ENCODE results near the gene CDK11A.
"Not testable (repeated sequence)": the region's sequence is repeated elsewhere in the genome, so short reads cannot be mapped to it uniquely, and the experiment has no call there.

CDK11A gene

GRCh38 chr1:1705623-1706022 lies 18.5 kb downstream of the CDK11A start:
- not testable (repeated sequence) for H3K4me3 ChIP-seq (ENCODE audit: low read depth in 1 of 2, low read length in 2 of 2); H3K9me3 ChIP-seq (ENCODE audit: control insufficient read depth in 1 of 2, low read length in 2 of 2); H3K27ac ChIP-seq (ENCODE audit: low read length)

GRCh38 chr1:1704284-1704957 lies 19.7 kb downstream of the CDK11A start:
- H3K36me3 ChIP-seq (ENCODE audit: control insufficient read depth in 1 of 2, insufficient read depth in 2 of 2, low read length in 2 of 2), result peaks cover 0 to 17% of the 10 kb centered on the region in 2 donors
- not testable (repeated sequence) for H3K27ac ChIP-seq (ENCODE audit: low read length); H3K4me3 ChIP-seq (ENCODE audit: low read depth in 1 of 2, low read length in 2 of 2); H3K9me3 ChIP-seq (ENCODE audit: control insufficient read depth in 1 of 2, low read length in 2 of 2); H3K27me3 ChIP-seq (ENCODE audit: low read depth, low read length); H3K4me1 ChIP-seq (ENCODE audit: control insufficient read depth in 1 of 2, insufficient read depth in 2 of 2, low read length in 2 of 2)

More at GRCh38 chr1:1705623-1706022, 18.5 kb downstream of the CDK11A start:
- not testable (repeated sequence) for H3K4me1 ChIP-seq (ENCODE audit: control insufficient read depth in 1 of 2, insufficient read depth in 2 of 2, low read length in 2 of 2); H3K27me3 ChIP-seq (ENCODE audit: low read depth, low read length)
- H3K36me3 ChIP-seq (ENCODE audit: control insufficient read depth in 1 of 2, insufficient read depth in 2 of 2, low read length in 2 of 2), result peaks cover 0 to 17% of the 10 kb centered on the region in 2 donors

- peaks cover 0 to 17% of the 10 kb centered on the region in 2 donors for H3K36me3 ChIP-seq (ENCODE audit: control insufficient read depth in 1 of 2, insufficient read depth in 2 of 2, low read length in 2 of 2)
- no peak overlapping the region for H3K27ac ChIP-seq (ENCODE audit: low read length)
- H3K4me3 ChIP-seq (ENCODE audit: low read depth in 1 of 2, low read length in 2 of 2), result no peak overlapping the region
- no peaks in the 10 kb centered on the region for H3K4me1 ChIP-seq (ENCODE audit: control insufficient read depth in 1 of 2, insufficient read depth in 2 of 2, low read length in 2 of 2)
- H3K9me3 ChIP-seq (ENCODE audit: control insufficient read depth in 1 of 2, low read length in 2 of 2), result no peaks in the 10 kb centered on the region
- H3K27me3 ChIP-seq (ENCODE audit: low read depth, low read length), result no peaks in the 10 kb centered on the region
These were observed 20.4 kb downstream of the CDK11A start for GRCh38 chr1:1703796-1704195.

- not testable (repeated sequence) for H3K27ac ChIP-seq (ENCODE audit: low read length); H3K9me3 ChIP-seq (ENCODE audit: control insufficient read depth in 1 of 2, low read length in 2 of 2); H3K4me1 ChIP-seq (ENCODE audit: control insufficient read depth in 1 of 2, insufficient read depth in 2 of 2, low read length in 2 of 2); H3K4me3 ChIP-seq (ENCODE audit: low read depth in 1 of 2, low read length in 2 of 2); H3K27me3 ChIP-seq (ENCODE audit: low read depth, low read length)
- peaks cover 0 to 17% of the 10 kb centered on the region in 2 donors for H3K36me3 ChIP-seq (ENCODE audit: control insufficient read depth in 1 of 2, insufficient read depth in 2 of 2, low read length in 2 of 2)
These were observed 21.7 kb downstream of the CDK11A start for GRCh38 chr1:1702506-1702905.

- H3K9me3 ChIP-seq (ENCODE audit: control insufficient read depth in 1 of 2, low read length in 2 of 2); H3K4me1 ChIP-seq (ENCODE audit: control insufficient read depth in 1 of 2, insufficient read depth in 2 of 2, low read length in 2 of 2); H3K4me3 ChIP-seq (ENCODE audit: low read depth in 1 of 2, low read length in 2 of 2); H3K27me3 ChIP-seq (ENCODE audit: low read depth, low read length); H3K27ac ChIP-seq (ENCODE audit: low read length): not testable (repeated sequence)
- H3K36me3 ChIP-seq (ENCODE audit: control insufficient read depth in 1 of 2, insufficient read depth in 2 of 2, low read length in 2 of 2), result peaks cover 0 to 10% of the 10 kb centered on the region in 2 donors
These were observed 23.6 kb downstream of the CDK11A start for GRCh38 chr1:1700557-1700956.

GRCh38 chr1:1700067-1700466 lies 24.1 kb downstream of the CDK11A start:
- not testable (repeated sequence) for H3K4me3 ChIP-seq (ENCODE audit: low read depth in 1 of 2, low read length in 2 of 2); H3K9me3 ChIP-seq (ENCODE audit: control insufficient read depth in 1 of 2, low read length in 2 of 2); H3K4me1 ChIP-seq (ENCODE audit: control insufficient read depth in 1 of 2, insufficient read depth in 2 of 2, low read length in 2 of 2); H3K27ac ChIP-seq (ENCODE audit: low read length); H3K27me3 ChIP-seq (ENCODE audit: low read depth, low read length)
- H3K36me3 ChIP-seq (ENCODE audit: control insufficient read depth in 1 of 2, insufficient read depth in 2 of 2, low read length in 2 of 2), result peaks cover 0 to 10% of the 10 kb centered on the region in 2 donors

- not testable (repeated sequence) for H3K4me1 ChIP-seq (ENCODE audit: control insufficient read depth in 1 of 2, insufficient read depth in 2 of 2, low read length in 2 of 2); H3K27me3 ChIP-seq (ENCODE audit: low read depth, low read length); H3K4me3 ChIP-seq (ENCODE audit: low read depth in 1 of 2, low read length in 2 of 2); H3K9me3 ChIP-seq (ENCODE audit: control insufficient read depth in 1 of 2, low read length in 2 of 2); H3K36me3 ChIP-seq (ENCODE audit: control insufficient read depth in 1 of 2, insufficient read depth in 2 of 2, low read length in 2 of 2); H3K27ac ChIP-seq (ENCODE audit: low read length)
These were observed 25.1 kb downstream of the CDK11A start for GRCh38 chr1:1699061-1699460.

GRCh38 chr1:1697358-1698183 lies 26.6 kb downstream of the CDK11A start:
- not testable (repeated sequence) for H3K27me3 ChIP-seq (ENCODE audit: low read depth, low read length); H3K4me1 ChIP-seq (ENCODE audit: control insufficient read depth in 1 of 2, insufficient read depth in 2 of 2, low read length in 2 of 2); H3K9me3 ChIP-seq (ENCODE audit: control insufficient read depth in 1 of 2, low read length in 2 of 2); H3K4me3 ChIP-seq (ENCODE audit: low read depth in 1 of 2, low read length in 2 of 2); H3K27ac ChIP-seq (ENCODE audit: low read length); H3K36me3 ChIP-seq (ENCODE audit: control insufficient read depth in 1 of 2, insufficient read depth in 2 of 2, low read length in 2 of 2)

- not testable (repeated sequence) for H3K4me1 ChIP-seq (ENCODE audit: control insufficient read depth in 1 of 2, insufficient read depth in 2 of 2, low read length in 2 of 2); H3K27ac ChIP-seq (ENCODE audit: low read length); H3K27me3 ChIP-seq (ENCODE audit: low read depth, low read length); H3K36me3 ChIP-seq (ENCODE audit: control insufficient read depth in 1 of 2, insufficient read depth in 2 of 2, low read length in 2 of 2); H3K4me3 ChIP-seq (ENCODE audit: low read depth in 1 of 2, low read length in 2 of 2); H3K9me3 ChIP-seq (ENCODE audit: control insufficient read depth in 1 of 2, low read length in 2 of 2)
These were observed 27.5 kb downstream of the CDK11A start for GRCh38 chr1:1696431-1697357.

GRCh38 chr1:1692714-1693647 lies 31.2 kb downstream of the CDK11A start, which contains the start of gene SLC35E2B:
SLC35E2B (minus strand) TSS chr1:1692795; CDS start chr1:1676699, 16,096 bp downstream.
- H3K36me3 ChIP-seq (ENCODE audit: control insufficient read depth in 1 of 2, insufficient read depth in 2 of 2, low read length in 2 of 2), result not testable (repeated sequence)

More at GRCh38 chr1:1692714-1693647, 31.2 kb downstream of the CDK11A start, which contains the start of gene SLC35E2B:
- H3K27ac ChIP-seq (ENCODE audit: low read length); H3K27me3 ChIP-seq (ENCODE audit: low read depth, low read length); H3K9me3 ChIP-seq (ENCODE audit: control insufficient read depth in 1 of 2, low read length in 2 of 2); H3K4me1 ChIP-seq (ENCODE audit: control insufficient read depth in 1 of 2, insufficient read depth in 2 of 2, low read length in 2 of 2): not testable (repeated sequence)
- peak within 1 kb of the TSS in 1 of 2 donors; percentile 55 for H3K4me3 ChIP-seq (ENCODE audit: low read depth in 1 of 2, low read length in 2 of 2)

All from muscle layer of duodenum (tissue), 2 donors.